Measurements from ENCODE around the gene C3.

Gene C3

GRCh38 chr19:6744381-6745301, 24.2 kb upstream of the C3 start:
- DNase-seq (ENCODE audit: low read depth): peak; percentile 88

GRCh38 chr19:6743714-6744380, 23.4 kb upstream of the C3 start:
- no peak for DNase-seq (ENCODE audit: low read depth)

GRCh38 chr19:6743066-6743465, 22.6 kb upstream of the C3 start:
- DNase-seq (ENCODE audit: low read depth): no peak

GRCh38 chr19:6740589-6741343, 20.3 kb upstream of the C3 start:
- peak; percentile 45 for DNase-seq (ENCODE audit: low read depth)

GRCh38 chr19:6739883-6740588, 19.6 kb upstream of the C3 start:
- no peak for DNase-seq (ENCODE audit: low read depth)

GRCh38 chr19:6739390-6739882, 19.0 kb upstream of the C3 start, which contains the start of gene TRIP10:
TRIP10 (plus strand) TSS chr19:6739680; CDS start chr19:6739762, 82 bp downstream.
- peak; percentile 63 for DNase-seq (ENCODE audit: low read depth)

GRCh38 chr19:6738787-6739389, 18.4 kb upstream of the C3 start:
- peak; percentile 60 for DNase-seq (ENCODE audit: low read depth)

- DNase-seq (ENCODE audit: low read depth): peak; percentile 79
Observed at GRCh38 chr19:6737873-6738786, 17.7 kb upstream of the C3 start.

- peak; percentile 100 for DNase-seq (ENCODE audit: low read depth)
Observed at GRCh38 chr19:6737284-6737872, 16.9 kb upstream of the C3 start, which contains the start of gene GPR108. GPR108 (minus strand) TSS chr19:6737580; CDS start chr19:6737576, 4 bp downstream.

- no peak for DNase-seq (ENCODE audit: low read depth)
Observed at GRCh38 chr19:6736917-6737283, 16.4 kb upstream of the C3 start.

- DNase-seq (ENCODE audit: low read depth): peak; percentile 96
Observed at GRCh38 chr19:6736169-6736916, 15.9 kb upstream of the C3 start.

GRCh38 chr19:6735181-6735911, 14.9 kb upstream of the C3 start:
- no peak for DNase-seq (ENCODE audit: low read depth)

- DNase-seq (ENCODE audit: low read depth): no peak
Observed at GRCh38 chr19:6734096-6734696, 13.7 kb upstream of the C3 start.

GRCh38 chr19:6733338-6734095, 13.1 kb upstream of the C3 start:
- no peak for DNase-seq (ENCODE audit: low read depth)

GRCh38 chr19:6732803-6733337, 12.4 kb upstream of the C3 start:
- DNase-seq (ENCODE audit: low read depth): no peak

GRCh38 chr19:6731822-6732221, 11.4 kb upstream of the C3 start:
- DNase-seq (ENCODE audit: low read depth): no peak

All from amniotic epithelial cell (primary cell).